GM12892 (cell line): ENCODE measurements around the gene YIF1B.

Experiments used
- POLR2A ChIP-seq: IDR thresholded peaks from 2 replicates; pipeline ENCODE4 v1.6.1; 2011; ENCODE audit warnings: low read depth, low read length, control low read depth
- POLR2AphosphoS5 ChIP-seq: IDR thresholded peaks from 2 replicates; pipeline ENCODE4 v1.6.1; 2011; ENCODE audit warnings: low read depth, low read length, control low read depth
- TAF1 ChIP-seq: IDR thresholded peaks from 2 replicates; pipeline ENCODE4 v1.6.1; 2011; ENCODE audit warnings: low read depth, mild to moderate bottlenecking, control low read depth, low read length, borderline replicate concordance

GRCh38 chr19:38337360-38337653 lies 21.6 kb upstream of the YIF1B start:
- TF ChIP-seq TAF1 (no peak), POLR2AphosphoS5 (no peak), POLR2A (no peak)
